Ovary (tissue), 3 donors: ENCODE results near the gene PRRT4.

Experiments used
- CTCF ChIP-seq, 3 donors: fragments of 450-650 bp in 2 of 3; fragments of 200-600 bp in 1 of 3; IDR thresholded peaks; one replicate each; pipeline versions ENCODE4 v1.5.1 to v1.8.0; 2016 to 2022; ENCODE audit warnings: antibody characterized with exemption in 3 of 3, mild to moderate bottlenecking in 1 of 3
- EP300 ChIP-seq: sonication (generic); formaldehyde crosslinking; IDR thresholded peaks from one replicate; pipeline ENCODE4 v1.6.1; 2017; ENCODE audit warnings: antibody characterized with exemption
- POLR2A ChIP-seq: fragments of 450-650 bp; IDR thresholded peaks from one replicate; pipeline ENCODE4 v1.6.1; 2017; ENCODE audit warnings: antibody characterized with exemption, mild to moderate bottlenecking, moderate library complexity
- donor health status: DM: no; HTN: no; CAD: no.

- no peak for TF ChIP-seq CTCF (IDR thresholded peaks at IDR 0.05)
- TF ChIP-seq POLR2A: no peak
- no peak for TF ChIP-seq EP300
These were observed 48.9 kb upstream of the PRRT4 start for GRCh38 chr7:128410451-128410753.
